ENCODE data around the gene PHACTR1. TPM values are rescaled to one million over a fixed set of nuclear protein-coding genes. Genes with fewer than 3 reads are reported as not detected.

PHACTR1 gene
- total RNA-seq, 1 experiment from 2014 or later, result 15.5 TPM

GRCh38 chr6:12927746-12928145 is 211.2 kb downstream of the PHACTR1 start:
- no peak for DNase-seq (ENCODE audit: low spot score)
- ChIA-PET CTCF (interaction anchor here (0.5 to 2.1 kb wide), 2 partner anchors 17 to 1934 kb away, joined by 5 to 6 read pairs; no protein-coding TSS in a partner anchor), POLR2A (no interaction called here)
- no peak for ATAC-seq
- H3K9me3 Mint-ChIP-seq, result peaks cover 3% of the 10 kb centered on the region; the same call in 1 of the 2 replicates
- no peak overlapping the region for H3K27ac Mint-ChIP-seq
- no peaks in the 10 kb centered on the region for H3K27me3 Mint-ChIP-seq (ENCODE audit: low read depth)
- H3K36me3 Mint-ChIP-seq, result no peaks in the 10 kb centered on the region
- H3K4me3 Mint-ChIP-seq, result no peak overlapping the region
- H3K4me1 Mint-ChIP-seq, result peaks cover 14% of the 10 kb centered on the region
- TF ChIP-seq ZNF317 (CRISPR knock-in tag; IDR thresholded peaks at IDR 0.05; ENCODE audit: borderline replicate concordance, low read depth) (no peak), HMGA2 (CRISPR knock-in tag; IDR thresholded peaks at IDR 0.05) (no peak), GABPB1 (CRISPR knock-in tag; IDR thresholded peaks at IDR 0.05) (no peak), IRF2 (CRISPR knock-in tag; IDR thresholded peaks at IDR 0.05; ENCODE audit: borderline replicate concordance, low read depth) (no peak), ZNF423 (CRISPR knock-in tag; IDR thresholded peaks at IDR 0.05) (no peak), MXD4 (CRISPR knock-in tag; IDR thresholded peaks at IDR 0.05; ENCODE audit: borderline replicate concordance) (no peak), TCF7 (CRISPR knock-in tag; IDR thresholded peaks at IDR 0.05; ENCODE audit: low read depth) (no peak), CREM (CRISPR knock-in tag; IDR thresholded peaks at IDR 0.05) (no peak), STAT6 (CRISPR knock-in tag; conservative IDR thresholded peaks at IDR 0.05; ENCODE audit: low read depth) (no peak), GTF2I (CRISPR knock-in tag; conservative IDR thresholded peaks at IDR 0.05) (no peak), TEAD1 (CRISPR knock-in tag; IDR thresholded peaks at IDR 0.05) (no peak), ZBTB21 (CRISPR knock-in tag; IDR thresholded peaks at IDR 0.05; ENCODE audit: borderline replicate concordance) (no peak), ZNF121 (CRISPR knock-in tag; IDR thresholded peaks at IDR 0.05) (no peak), NR3C1 (CRISPR knock-in tag; conservative IDR thresholded peaks at IDR 0.05; ENCODE audit: low read depth) (no peak)
- TF ChIP-seq, protein P1, sequence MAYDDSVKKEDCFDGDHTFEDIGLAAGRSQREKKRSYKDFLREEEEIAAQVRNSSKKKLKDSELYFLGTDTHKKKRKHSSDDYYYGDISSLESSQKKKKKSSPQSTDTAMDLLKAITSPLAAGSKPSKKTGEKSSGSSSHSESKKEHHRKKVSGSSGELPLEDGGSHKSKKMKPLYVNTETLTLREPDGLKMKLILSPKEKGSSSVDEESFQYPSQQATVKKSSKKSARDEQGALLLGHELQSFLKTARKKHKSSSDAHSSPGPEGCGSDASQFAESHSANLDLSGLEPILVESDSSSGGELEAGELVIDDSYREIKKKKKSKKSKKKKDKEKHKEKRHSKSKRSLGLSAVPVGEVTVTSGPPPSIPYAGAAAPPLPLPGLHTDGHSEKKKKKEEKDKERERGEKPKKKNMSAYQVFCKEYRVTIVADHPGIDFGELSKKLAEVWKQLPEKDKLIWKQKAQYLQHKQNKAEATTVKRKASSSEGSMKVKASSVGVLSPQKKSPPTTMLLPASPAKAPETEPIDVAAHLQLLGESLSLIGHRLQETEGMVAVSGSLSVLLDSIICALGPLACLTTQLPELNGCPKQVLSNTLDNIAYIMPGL (CRISPR knock-in tag; IDR thresholded peaks at IDR 0.05), result no peak
- TF ChIP-seq, protein P2, sequence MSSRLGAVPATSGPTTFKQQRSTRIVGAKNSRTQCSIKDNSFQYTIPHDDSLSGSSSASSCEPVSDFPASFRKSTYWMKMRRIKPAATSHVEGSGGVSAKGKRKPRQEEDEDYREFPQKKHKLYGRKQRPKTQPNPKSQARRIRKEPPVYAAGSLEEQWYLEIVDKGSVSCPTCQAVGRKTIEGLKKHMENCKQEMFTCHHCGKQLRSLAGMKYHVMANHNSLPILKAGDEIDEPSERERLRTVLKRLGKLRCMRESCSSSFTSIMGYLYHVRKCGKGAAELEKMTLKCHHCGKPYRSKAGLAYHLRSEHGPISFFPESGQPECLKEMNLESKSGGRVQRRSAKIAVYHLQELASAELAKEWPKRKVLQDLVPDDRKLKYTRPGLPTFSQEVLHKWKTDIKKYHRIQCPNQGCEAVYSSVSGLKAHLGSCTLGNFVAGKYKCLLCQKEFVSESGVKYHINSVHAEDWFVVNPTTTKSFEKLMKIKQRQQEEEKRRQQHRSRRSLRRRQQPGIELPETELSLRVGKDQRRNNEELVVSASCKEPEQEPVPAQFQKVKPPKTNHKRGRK (CRISPR knock-in tag; IDR thresholded peaks at IDR 0.05; ENCODE audit: borderline replicate concordance), result no peak
- TF ChIP-seq, protein P3, sequence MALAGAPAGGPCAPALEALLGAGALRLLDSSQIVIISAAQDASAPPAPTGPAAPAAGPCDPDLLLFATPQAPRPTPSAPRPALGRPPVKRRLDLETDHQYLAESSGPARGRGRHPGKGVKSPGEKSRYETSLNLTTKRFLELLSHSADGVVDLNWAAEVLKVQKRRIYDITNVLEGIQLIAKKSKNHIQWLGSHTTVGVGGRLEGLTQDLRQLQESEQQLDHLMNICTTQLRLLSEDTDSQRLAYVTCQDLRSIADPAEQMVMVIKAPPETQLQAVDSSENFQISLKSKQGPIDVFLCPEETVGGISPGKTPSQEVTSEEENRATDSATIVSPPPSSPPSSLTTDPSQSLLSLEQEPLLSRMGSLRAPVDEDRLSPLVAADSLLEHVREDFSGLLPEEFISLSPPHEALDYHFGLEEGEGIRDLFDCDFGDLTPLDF (CRISPR knock-in tag; IDR thresholded peaks at IDR 0.05), result no peak

- DNase-seq (ENCODE audit: low spot score) (no peak), ATAC-seq (no peak)
- ChIA-PET POLR2A (interaction anchor here (0.7 kb wide), 1 partner anchor 205 kb away, joined by 3 read pairs; no protein-coding TSS in a partner anchor), CTCF (interaction anchor here (1.6 kb wide), 1 partner anchor 19 kb away, joined by 6 read pairs; no protein-coding TSS in a partner anchor)
- Mint-ChIP-seq H3K4me3 (no peak overlapping the region), H3K36me3 (no peaks in the 10 kb centered on the region), H3K4me1 (peaks cover 14% of the 10 kb centered on the region), H3K9me3 (peaks cover 3% of the 10 kb centered on the region; the same call in 1 of the 2 replicates), H3K27ac (no peak overlapping the region), H3K27me3 (ENCODE audit: low read depth) (no peaks in the 10 kb centered on the region)
- TF ChIP-seq ZNF121 (CRISPR knock-in tag; IDR thresholded peaks at IDR 0.05) (no peak), ZBTB43 (CRISPR knock-in tag; IDR thresholded peaks at IDR 0.05) (no peak), CREM (CRISPR knock-in tag; IDR thresholded peaks at IDR 0.05) (no peak), FOXP4 (CRISPR knock-in tag; IDR thresholded peaks at IDR 0.05) (no peak), ZNF263 (CRISPR knock-in tag; IDR thresholded peaks at IDR 0.05; ENCODE audit: low read depth) (no peak), ZNF416 (CRISPR knock-in tag; IDR thresholded peaks at IDR 0.05) (no peak), MAX (CRISPR knock-in tag; IDR thresholded peaks at IDR 0.05) (no peak), ZNF232 (CRISPR knock-in tag; IDR thresholded peaks at IDR 0.05) (no peak), TCF7 (CRISPR knock-in tag; IDR thresholded peaks at IDR 0.05; ENCODE audit: low read depth) (no peak)
Measured at GRCh38 chr6:12929678-12930077, 213.1 kb downstream of the PHACTR1 start.

Measured in WTC11 (cell line).